Thyroid gland (tissue), 4 donors: ENCODE measurements around the gene REV3L.
"Not testable (repeated sequence)": the region's sequence is repeated elsewhere in the genome, so short reads cannot be mapped to it uniquely, and the experiment has no call there.

Experiments
- POLR2A ChIP-seq, 2 donors: fragments of 450-650 bp; IDR thresholded peaks; one replicate each; pipeline ENCODE4 v1.6.1; 2017; ENCODE audit warnings: antibody characterized with exemption in 2 of 2, mild to moderate bottlenecking in 2 of 2, moderate library complexity in 1 of 2
- TF ChIP-seq, protein P1 (sequence below), 6 experiments: fragments of 200-600 bp in 3 of 6; fragments of 450-650 bp in 3 of 6; sonication (generic) in 3 of 6; IDR thresholded peaks; one replicate each; pipeline ENCODE4 v1.5.1; 2016 to 2019; ENCODE audit warnings: antibody characterized with exemption in 6 of 6, mild to moderate bottlenecking in 2 of 6, inconsistent platforms in 1 of 6, moderate library complexity in 1 of 6

DNA sequence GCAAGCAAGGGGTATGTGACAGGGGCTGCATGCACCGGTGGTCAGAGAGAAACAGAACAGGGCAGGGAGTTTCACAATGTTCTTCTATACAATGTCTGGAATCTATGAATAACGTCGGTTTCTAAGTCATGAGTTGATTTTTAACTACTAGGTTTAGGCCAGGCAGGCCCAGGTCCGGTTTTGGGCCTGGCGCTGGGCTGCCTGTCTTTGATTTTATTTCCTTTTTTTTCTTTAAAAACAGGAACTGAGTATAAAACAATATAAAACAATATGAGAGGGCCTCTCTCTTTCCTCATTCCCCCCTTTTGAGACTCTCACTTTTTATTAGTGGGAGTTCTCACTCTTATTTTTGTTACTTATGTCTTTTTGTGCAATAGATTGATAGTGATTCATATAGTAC is 198.7 kb downstream of the REV3L start:
- TF ChIP-seq, protein P1, sequence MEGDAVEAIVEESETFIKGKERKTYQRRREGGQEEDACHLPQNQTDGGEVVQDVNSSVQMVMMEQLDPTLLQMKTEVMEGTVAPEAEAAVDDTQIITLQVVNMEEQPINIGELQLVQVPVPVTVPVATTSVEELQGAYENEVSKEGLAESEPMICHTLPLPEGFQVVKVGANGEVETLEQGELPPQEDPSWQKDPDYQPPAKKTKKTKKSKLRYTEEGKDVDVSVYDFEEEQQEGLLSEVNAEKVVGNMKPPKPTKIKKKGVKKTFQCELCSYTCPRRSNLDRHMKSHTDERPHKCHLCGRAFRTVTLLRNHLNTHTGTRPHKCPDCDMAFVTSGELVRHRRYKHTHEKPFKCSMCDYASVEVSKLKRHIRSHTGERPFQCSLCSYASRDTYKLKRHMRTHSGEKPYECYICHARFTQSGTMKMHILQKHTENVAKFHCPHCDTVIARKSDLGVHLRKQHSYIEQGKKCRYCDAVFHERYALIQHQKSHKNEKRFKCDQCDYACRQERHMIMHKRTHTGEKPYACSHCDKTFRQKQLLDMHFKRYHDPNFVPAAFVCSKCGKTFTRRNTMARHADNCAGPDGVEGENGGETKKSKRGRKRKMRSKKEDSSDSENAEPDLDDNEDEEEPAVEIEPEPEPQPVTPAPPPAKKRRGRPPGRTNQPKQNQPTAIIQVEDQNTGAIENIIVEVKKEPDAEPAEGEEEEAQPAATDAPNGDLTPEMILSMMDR (IDR thresholded peaks at IDR 0.05), result not testable (repeated sequence)
- TF ChIP-seq POLR2A (IDR thresholded peaks at IDR 0.05), result not testable (repeated sequence)
